Transverse colon (tissue), 4 donors: ENCODE data around the gene USP6NL.

Experiments used
- EP300 ChIP-seq: sonication (generic); formaldehyde crosslinking; IDR thresholded peaks from one replicate; pipeline ENCODE4 v1.6.1; 2017; ENCODE audit warnings: antibody characterized with exemption, low read depth
- POLR2A ChIP-seq: fragments of 450-650 bp; IDR thresholded peaks from one replicate; pipeline ENCODE4 v1.6.1; 2016; ENCODE audit warnings: antibody characterized with exemption, mild to moderate bottlenecking, moderate library complexity
- POLR2AphosphoS5 ChIP-seq, 3 donors: sonication (generic); formaldehyde crosslinking; IDR thresholded peaks; one replicate each; pipeline ENCODE4 v1.6.1; 2016; ENCODE audit warnings: antibody characterized with exemption in 3 of 3
- TF ChIP-seq, protein P1 (sequence below), 5 experiments: fragments of 200-600 bp in 3 of 5; fragments of 450-650 bp in 2 of 5; sonication (generic) in 3 of 5; IDR thresholded peaks; 1 replicate in 2 of 5; 2 replicates in 3 of 5; pipeline ENCODE4 v1.5.1; 2016 to 2017; ENCODE audit warnings: antibody characterized with exemption in 5 of 5, inconsistent platforms in 3 of 5, mild to moderate bottlenecking in 2 of 5, moderate library complexity in 1 of 5

DNA sequence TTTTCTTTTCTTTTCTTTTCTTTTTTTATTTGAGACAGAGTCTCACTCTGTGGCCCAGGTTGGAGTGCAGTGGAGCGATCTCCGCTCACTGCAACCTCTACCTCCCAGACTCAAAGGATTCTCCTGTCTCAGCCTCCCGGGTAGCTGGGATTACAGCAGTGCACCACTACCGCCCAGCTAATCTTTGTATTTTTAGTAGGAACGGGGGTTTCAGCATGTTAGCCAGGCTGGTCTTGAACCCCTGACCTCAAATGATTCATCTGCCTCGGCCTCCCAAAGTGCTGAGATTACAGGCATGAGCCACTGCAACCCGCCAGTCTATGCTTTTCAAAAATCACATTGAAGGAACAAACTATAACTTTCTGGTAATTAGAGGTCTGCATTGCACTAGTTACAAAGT, 2.4 kb downstream of the USP6NL start:
- TF ChIP-seq, protein P1, sequence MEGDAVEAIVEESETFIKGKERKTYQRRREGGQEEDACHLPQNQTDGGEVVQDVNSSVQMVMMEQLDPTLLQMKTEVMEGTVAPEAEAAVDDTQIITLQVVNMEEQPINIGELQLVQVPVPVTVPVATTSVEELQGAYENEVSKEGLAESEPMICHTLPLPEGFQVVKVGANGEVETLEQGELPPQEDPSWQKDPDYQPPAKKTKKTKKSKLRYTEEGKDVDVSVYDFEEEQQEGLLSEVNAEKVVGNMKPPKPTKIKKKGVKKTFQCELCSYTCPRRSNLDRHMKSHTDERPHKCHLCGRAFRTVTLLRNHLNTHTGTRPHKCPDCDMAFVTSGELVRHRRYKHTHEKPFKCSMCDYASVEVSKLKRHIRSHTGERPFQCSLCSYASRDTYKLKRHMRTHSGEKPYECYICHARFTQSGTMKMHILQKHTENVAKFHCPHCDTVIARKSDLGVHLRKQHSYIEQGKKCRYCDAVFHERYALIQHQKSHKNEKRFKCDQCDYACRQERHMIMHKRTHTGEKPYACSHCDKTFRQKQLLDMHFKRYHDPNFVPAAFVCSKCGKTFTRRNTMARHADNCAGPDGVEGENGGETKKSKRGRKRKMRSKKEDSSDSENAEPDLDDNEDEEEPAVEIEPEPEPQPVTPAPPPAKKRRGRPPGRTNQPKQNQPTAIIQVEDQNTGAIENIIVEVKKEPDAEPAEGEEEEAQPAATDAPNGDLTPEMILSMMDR (IDR thresholded peaks at IDR 0.05), result no peak
- TF ChIP-seq POLR2A, result no peak
- TF ChIP-seq POLR2AphosphoS5 (IDR thresholded peaks at IDR 0.05), result no peak
- TF ChIP-seq EP300, result no peak
